GM21423 (cell line): ENCODE data around the gene ST3GAL3.
"Not testable (repeated sequence)": the region's sequence is repeated elsewhere in the genome, so short reads cannot be mapped to it uniquely, and the experiment has no call there.

Source experiments
- ATAC-seq: cut with Tn5 transposase; IDR thresholded peaks from one replicate; pipeline ENCODE4 v1.9.1; 2021; ENCODE audit warnings: mild to moderate bottlenecking, moderate library complexity; ENCODE audit not compliant: unreplicated experiment

ST3GAL3 gene

GRCh38 chr1:43753422-43753821 is 46.1 kb downstream of the ST3GAL3 start:
- no peak for ATAC-seq

- no peak for ATAC-seq
These were observed 47.6 kb downstream of the ST3GAL3 start for GRCh38 chr1:43754892-43755291.

- ATAC-seq: no peak
These were observed 50.2 kb downstream of the ST3GAL3 start for GRCh38 chr1:43757343-43758053.

- no peak for ATAC-seq
These were observed 53.5 kb downstream of the ST3GAL3 start for GRCh38 chr1:43760745-43761317.

- ATAC-seq: no peak
These were observed 56.2 kb downstream of the ST3GAL3 start for GRCh38 chr1:43763497-43763973.

- ATAC-seq: no peak
These were observed 57.2 kb downstream of the ST3GAL3 start for GRCh38 chr1:43764581-43764980.

GRCh38 chr1:43766086-43766784 is 58.9 kb downstream of the ST3GAL3 start:
- ATAC-seq: no peak

GRCh38 chr1:43766818-43767525 is 59.6 kb downstream of the ST3GAL3 start:
- ATAC-seq: no peak

GRCh38 chr1:43768168-43768567 is 60.8 kb downstream of the ST3GAL3 start:
- ATAC-seq: no peak

GRCh38 chr1:43769350-43769908 is 62.1 kb downstream of the ST3GAL3 start:
- no peak for ATAC-seq

- no peak for ATAC-seq
These were observed 62.8 kb downstream of the ST3GAL3 start for GRCh38 chr1:43770111-43770510.

- no peak for ATAC-seq
These were observed 65.6 kb downstream of the ST3GAL3 start for GRCh38 chr1:43772978-43773377.

GRCh38 chr1:43773821-43774220 is 66.5 kb downstream of the ST3GAL3 start:
- ATAC-seq: no peak

- no peak for ATAC-seq
These were observed 67.0 kb downstream of the ST3GAL3 start for GRCh38 chr1:43774359-43774758.

GRCh38 chr1:43776043-43776761 is 68.9 kb downstream of the ST3GAL3 start:
- ATAC-seq: no peak

GRCh38 chr1:43777916-43778315 is 70.6 kb downstream of the ST3GAL3 start:
- ATAC-seq: not testable (repeated sequence)

GRCh38 chr1:43779266-43779665 is 71.9 kb downstream of the ST3GAL3 start:
- no peak for ATAC-seq

- ATAC-seq: no peak
These were observed 72.6 kb downstream of the ST3GAL3 start for GRCh38 chr1:43779805-43780403.

- no peak for ATAC-seq
These were observed 74.2 kb downstream of the ST3GAL3 start for GRCh38 chr1:43781574-43781973.

- ATAC-seq: no peak
These were observed 75.8 kb downstream of the ST3GAL3 start for GRCh38 chr1:43783096-43783670.
